ENCODE results near the gene LDLRAD2. TPM values are rescaled to one million over a fixed set of nuclear protein-coding genes. Genes with fewer than 3 reads are reported as not detected.
"Not testable (repeated sequence)": the region's sequence is repeated elsewhere in the genome, so short reads cannot be mapped to it uniquely, and the experiment has no call there.

Gene LDLRAD2
- total RNA-seq, 1 donor from 2014 or later = not detected

- TF ChIP-seq POLR2AphosphoS5 (IDR thresholded peaks at IDR 0.05; ENCODE audit: insufficient read depth in 1 of 2, low read depth in 1 of 2) (no peak), POLR2A (IDR thresholded peaks at IDR 0.05) (no peak)
- TF ChIP-seq, protein P1, sequence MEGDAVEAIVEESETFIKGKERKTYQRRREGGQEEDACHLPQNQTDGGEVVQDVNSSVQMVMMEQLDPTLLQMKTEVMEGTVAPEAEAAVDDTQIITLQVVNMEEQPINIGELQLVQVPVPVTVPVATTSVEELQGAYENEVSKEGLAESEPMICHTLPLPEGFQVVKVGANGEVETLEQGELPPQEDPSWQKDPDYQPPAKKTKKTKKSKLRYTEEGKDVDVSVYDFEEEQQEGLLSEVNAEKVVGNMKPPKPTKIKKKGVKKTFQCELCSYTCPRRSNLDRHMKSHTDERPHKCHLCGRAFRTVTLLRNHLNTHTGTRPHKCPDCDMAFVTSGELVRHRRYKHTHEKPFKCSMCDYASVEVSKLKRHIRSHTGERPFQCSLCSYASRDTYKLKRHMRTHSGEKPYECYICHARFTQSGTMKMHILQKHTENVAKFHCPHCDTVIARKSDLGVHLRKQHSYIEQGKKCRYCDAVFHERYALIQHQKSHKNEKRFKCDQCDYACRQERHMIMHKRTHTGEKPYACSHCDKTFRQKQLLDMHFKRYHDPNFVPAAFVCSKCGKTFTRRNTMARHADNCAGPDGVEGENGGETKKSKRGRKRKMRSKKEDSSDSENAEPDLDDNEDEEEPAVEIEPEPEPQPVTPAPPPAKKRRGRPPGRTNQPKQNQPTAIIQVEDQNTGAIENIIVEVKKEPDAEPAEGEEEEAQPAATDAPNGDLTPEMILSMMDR (IDR thresholded peaks at IDR 0.05) = no peak
- H3K27me3 ChIP-seq = no peaks in the 10 kb centered on the region
- intact Hi-C loops (cut with DNase I) = no loop called here
- peak overlapping the region; percentile 71 to 77 for H3K4me3 ChIP-seq
- H3K36me3 ChIP-seq = no peaks in the 10 kb centered on the region
- H3K27ac ChIP-seq = peak overlapping the region; percentile 99
- H3K4me1 ChIP-seq = peaks cover 29% of the 10 kb centered on the region
- no peaks in the 10 kb centered on the region for H3K9me3 ChIP-seq
- no peak for DNase-seq (ENCODE audit: extremely low spot score in 2 of 2)
Observed at GRCh38 chr1:21782349-21782867, 29.7 kb upstream of the LDLRAD2 start.

DNA sequence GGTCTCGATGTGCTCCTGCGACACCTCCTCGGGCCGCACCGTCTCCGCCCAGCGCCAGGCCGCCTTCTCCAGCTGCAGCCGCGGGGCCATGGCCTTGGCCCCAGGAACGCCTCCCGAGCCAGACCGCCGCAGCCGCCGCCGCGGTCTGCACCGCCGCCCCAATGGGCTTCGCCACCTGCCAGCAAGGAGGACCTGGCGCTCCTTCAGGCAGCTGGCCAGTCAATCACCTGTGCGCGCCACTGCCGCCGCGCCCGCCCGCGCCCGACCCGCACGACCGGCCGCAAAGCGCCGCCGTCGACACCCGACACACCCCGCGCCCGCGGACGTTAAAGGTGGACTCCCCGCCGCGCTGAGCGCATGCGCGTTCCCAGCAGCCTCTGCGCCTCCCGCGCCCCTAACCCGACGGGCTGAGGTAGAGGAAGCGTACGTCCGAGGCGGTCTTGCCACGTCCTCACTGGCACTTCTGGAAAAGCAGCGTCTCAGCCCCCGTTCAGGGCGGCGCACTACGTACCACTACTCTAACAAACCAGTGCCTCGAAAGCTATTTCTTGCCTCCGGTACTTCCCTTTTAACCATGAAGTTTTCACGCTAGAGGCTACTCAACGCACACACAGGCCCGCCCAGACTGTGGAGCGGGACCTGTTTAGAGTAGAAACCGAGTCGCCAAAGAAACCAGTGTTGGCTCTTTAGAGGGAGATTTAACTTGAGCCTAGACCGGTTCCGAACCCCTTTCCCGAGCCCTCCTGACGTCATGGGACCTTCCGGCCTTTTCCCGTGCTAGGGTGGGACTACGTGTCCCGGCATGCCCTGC lies 29.0 kb upstream of the LDLRAD2 start, which contains the start of gene USP48:
Gene USP48, minus strand, starts transcription at position 282 of the 811 bp plus-strand sequence. Its CDS starts 192 bp downstream, at position 90.
- DNase-seq (ENCODE audit: extremely low spot score in 2 of 2) = peak; percentile 97
- TF ChIP-seq POLR2AphosphoS5 (IDR thresholded peaks at IDR 0.05; ENCODE audit: insufficient read depth in 1 of 2, low read depth in 1 of 2) (peak; percentile 94 to 99), POLR2A (IDR thresholded peaks at IDR 0.05) (peak in 1 of 2 donors; percentile 82)
- TF ChIP-seq, protein P1 (IDR thresholded peaks at IDR 0.05) = no peak
- Histone ChIP-seq H3K4me1 (peaks cover 29% of the 10 kb centered on the region), H3K27me3 (no peaks in the 10 kb centered on the region), H3K9me3 (no peaks in the 10 kb centered on the region), H3K36me3 (no peaks in the 10 kb centered on the region), H3K4me3 (peak within 1 kb of the TSS; percentile 71 to 77), H3K27ac (peak within 1 kb of the TSS; percentile 99)
- intact Hi-C loops (cut with DNase I) = no loop called here

DNA sequence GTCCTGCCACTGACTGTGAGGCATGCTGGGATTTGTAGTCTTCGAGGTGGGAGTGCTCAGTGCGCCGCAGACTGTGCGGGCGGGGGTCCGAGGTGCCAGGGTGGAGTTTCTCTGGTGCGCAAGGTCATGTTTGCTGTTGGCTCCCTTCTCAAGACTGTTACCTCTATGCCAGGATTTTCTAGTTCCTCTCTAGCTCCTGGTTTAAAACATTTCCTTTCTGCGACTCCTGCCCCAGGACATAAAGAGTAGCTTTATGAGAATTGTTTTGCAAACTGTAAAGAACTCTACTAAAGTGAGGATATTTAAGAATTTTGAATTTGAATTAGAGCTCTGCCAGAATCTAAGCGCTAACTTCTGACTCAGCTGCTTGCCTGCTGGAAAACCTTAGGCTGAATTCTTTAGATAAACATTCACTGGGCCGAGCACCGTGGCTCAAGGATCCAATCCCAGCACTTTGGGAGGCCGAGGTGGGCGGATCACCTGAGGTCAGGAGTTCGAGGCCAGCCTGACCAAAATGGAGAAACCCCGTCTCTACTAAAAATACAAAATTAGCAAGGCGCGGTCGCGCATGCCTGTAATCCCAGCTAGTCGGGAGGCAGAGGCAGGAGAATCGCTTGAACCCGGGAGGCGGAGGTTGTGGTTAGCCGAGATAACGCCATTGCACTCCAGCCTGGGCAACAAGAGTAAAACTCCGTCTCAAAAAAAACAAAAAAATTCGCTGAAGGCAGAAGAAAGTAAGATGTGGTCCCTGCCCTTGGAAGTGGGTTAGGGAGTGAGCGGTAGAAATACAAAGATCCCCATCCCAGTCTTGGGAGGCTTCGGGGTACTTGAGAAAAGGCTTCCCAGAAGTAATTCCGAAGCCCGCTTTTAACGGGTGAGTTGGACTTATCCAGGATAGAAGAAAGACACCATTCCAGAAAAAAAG lies 28.1 kb upstream of the LDLRAD2 start:
- Histone ChIP-seq H3K36me3 (no peaks in the 10 kb centered on the region), H3K27ac (peak overlapping the region; percentile 99), H3K27me3 (no peaks in the 10 kb centered on the region), H3K9me3 (no peaks in the 10 kb centered on the region), H3K4me3 (peak overlapping the region; percentile 71 to 77), H3K4me1 (peaks cover 33% of the 10 kb centered on the region)
- TF ChIP-seq POLR2A (IDR thresholded peaks at IDR 0.05) (no peak), POLR2AphosphoS5 (IDR thresholded peaks at IDR 0.05; ENCODE audit: insufficient read depth in 1 of 2, low read depth in 1 of 2) (no peak)
- TF ChIP-seq, protein P1 (IDR thresholded peaks at IDR 0.05) = no peak
- no peak for DNase-seq (ENCODE audit: extremely low spot score in 2 of 2)
- intact Hi-C loops (cut with DNase I) = no loop called here

GRCh38 chr1:21785764-21786163 lies 26.3 kb upstream of the LDLRAD2 start:
- peaks cover 22% of the 10 kb centered on the region for H3K4me1 ChIP-seq
- H3K4me3 ChIP-seq; DNase-seq (ENCODE audit: extremely low spot score in 2 of 2); H3K9me3 ChIP-seq; H3K36me3 ChIP-seq; H3K27ac ChIP-seq; intact Hi-C loops (cut with DNase I); H3K27me3 ChIP-seq: not testable (repeated sequence)

GRCh38 chr1:21786640-21787039 lies 25.4 kb upstream of the LDLRAD2 start:
- no peaks in the 10 kb centered on the region for H3K27me3 ChIP-seq
- no peaks in the 10 kb centered on the region for H3K9me3 ChIP-seq
- no peak for DNase-seq (ENCODE audit: extremely low spot score in 2 of 2)
- intact Hi-C loops (cut with DNase I) = no loop called here
- H3K4me3 ChIP-seq = no peak overlapping the region
- H3K27ac ChIP-seq = no peak overlapping the region
- H3K36me3 ChIP-seq = no peaks in the 10 kb centered on the region
- TF ChIP-seq POLR2A (IDR thresholded peaks at IDR 0.05) = no peak
- TF ChIP-seq, protein P1 (IDR thresholded peaks at IDR 0.05) = no peak
- no peak for TF ChIP-seq POLR2AphosphoS5 (IDR thresholded peaks at IDR 0.05; ENCODE audit: insufficient read depth in 1 of 2, low read depth in 1 of 2)
- H3K4me1 ChIP-seq = peaks cover 13% of the 10 kb centered on the region

Data from vagina (tissue), 2 donors.